ENCODE data around the gene HBA2. TPM values are rescaled to one million over a fixed set of nuclear protein-coding genes. Genes with fewer than 3 reads are reported as not detected.

Gene HBA2
- total RNA-seq, 4 donors from 2014 or later = 1.8 to 10.8 (median 7.0) TPM; not detected in 1

DNA sequence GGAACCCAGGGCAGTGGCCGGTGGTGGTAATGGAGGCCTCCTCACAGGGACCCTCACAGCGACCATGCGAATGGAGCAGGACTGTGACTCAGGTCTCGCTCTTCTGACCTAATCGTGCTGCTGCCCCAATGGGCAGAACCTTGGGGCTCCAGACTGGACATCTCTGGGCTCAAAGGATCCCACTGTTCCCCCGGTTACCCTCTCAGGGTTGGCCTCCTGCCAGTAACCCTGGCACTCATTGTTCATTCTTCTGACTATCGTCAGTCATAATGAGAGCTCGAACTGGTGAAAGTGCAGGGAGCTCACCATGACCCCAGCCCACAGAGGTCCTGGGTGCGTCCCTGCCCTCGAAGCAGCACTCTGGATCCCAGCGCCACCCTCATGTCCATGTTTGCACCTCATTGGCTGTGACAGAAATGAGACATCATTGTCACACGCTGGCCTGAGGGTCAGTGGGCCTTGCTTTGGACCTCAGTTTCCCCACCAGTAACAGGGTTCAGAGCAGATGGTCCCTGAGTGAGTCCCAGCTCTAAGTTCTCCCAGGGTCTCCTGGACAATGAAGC is 30.2 kb upstream of the HBA2 start:
- Histone ChIP-seq H3K36me3 (no peaks in the 10 kb centered on the region), H3K9me3 (no peaks in the 10 kb centered on the region), H3K27ac (no peak overlapping the region), H3K27me3 (peaks cover 12% of the 10 kb centered on the region), H3K4me1 (peaks cover 2 to 10% (median 7%) of the 10 kb centered on the region in 4 donors), H3K4me3 (no peak overlapping the region)
- intact Hi-C loops (cut with DNase I; ENCODE audit: low total_unique reads) = no loop called here
- no peak for DNase-seq
- no peak for TF ChIP-seq POLR2AphosphoS5 (IDR thresholded peaks at IDR 0.05)
- TF ChIP-seq POLR2A (IDR thresholded peaks at IDR 0.05) = no peak
- no peak for TF ChIP-seq EP300 (IDR thresholded peaks at IDR 0.05; ENCODE audit: low read depth)
- TF ChIP-seq, protein P1, sequence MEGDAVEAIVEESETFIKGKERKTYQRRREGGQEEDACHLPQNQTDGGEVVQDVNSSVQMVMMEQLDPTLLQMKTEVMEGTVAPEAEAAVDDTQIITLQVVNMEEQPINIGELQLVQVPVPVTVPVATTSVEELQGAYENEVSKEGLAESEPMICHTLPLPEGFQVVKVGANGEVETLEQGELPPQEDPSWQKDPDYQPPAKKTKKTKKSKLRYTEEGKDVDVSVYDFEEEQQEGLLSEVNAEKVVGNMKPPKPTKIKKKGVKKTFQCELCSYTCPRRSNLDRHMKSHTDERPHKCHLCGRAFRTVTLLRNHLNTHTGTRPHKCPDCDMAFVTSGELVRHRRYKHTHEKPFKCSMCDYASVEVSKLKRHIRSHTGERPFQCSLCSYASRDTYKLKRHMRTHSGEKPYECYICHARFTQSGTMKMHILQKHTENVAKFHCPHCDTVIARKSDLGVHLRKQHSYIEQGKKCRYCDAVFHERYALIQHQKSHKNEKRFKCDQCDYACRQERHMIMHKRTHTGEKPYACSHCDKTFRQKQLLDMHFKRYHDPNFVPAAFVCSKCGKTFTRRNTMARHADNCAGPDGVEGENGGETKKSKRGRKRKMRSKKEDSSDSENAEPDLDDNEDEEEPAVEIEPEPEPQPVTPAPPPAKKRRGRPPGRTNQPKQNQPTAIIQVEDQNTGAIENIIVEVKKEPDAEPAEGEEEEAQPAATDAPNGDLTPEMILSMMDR (IDR thresholded peaks at IDR 0.05) = no peak
- in situ Hi-C loops (cut with MboI; ENCODE audit: low pct_ligation_motif_present in 1 of 4, low pct_unique_long_range_greater_than_20kb in 1 of 4, low sequenced_read_pairs in 3 of 4) = no loop called here
- WGBS, 2 donors (ENCODE audit: low coverage in 1 of 2) = 79% methylated on average over 12 of the region's 12 CpGs; no CpG with 5 or more reads in 1 of the 2 donors

DNA sequence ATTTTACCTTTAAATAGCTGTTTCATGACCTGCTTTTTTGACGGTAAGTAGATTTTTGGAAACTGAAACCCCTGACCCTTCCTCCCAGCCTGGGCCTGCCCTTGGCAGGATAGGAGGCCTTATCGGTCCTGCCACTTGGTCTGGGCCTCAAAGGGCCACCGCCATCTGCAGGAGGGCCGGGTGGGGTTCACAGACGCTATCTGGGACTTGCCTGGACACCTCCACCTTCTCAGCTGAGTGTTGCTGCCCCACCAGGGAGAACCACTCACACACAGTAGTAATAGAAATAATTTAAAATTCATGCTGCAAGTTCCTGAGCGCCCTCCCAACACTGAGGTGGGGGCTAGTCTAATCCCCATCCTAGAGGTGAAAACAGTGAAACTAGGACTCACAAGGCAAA is 29.6 kb upstream of the HBA2 start:
- WGBS, 2 donors (ENCODE audit: low coverage in 1 of 2) = 60 to 79% methylated on average over 1 to 6 of the region's 6 CpGs
- Histone ChIP-seq H3K27me3 (peaks cover 12% of the 10 kb centered on the region), H3K27ac (no peak overlapping the region), H3K4me3 (no peak overlapping the region), H3K36me3 (no peaks in the 10 kb centered on the region), H3K9me3 (no peaks in the 10 kb centered on the region), H3K4me1 (peaks cover 0 to 6% (median 2%) of the 10 kb centered on the region in 4 donors)
- TF ChIP-seq EP300 (IDR thresholded peaks at IDR 0.05; ENCODE audit: low read depth) (no peak), POLR2A (IDR thresholded peaks at IDR 0.05) (no peak), POLR2AphosphoS5 (IDR thresholded peaks at IDR 0.05) (no peak)
- TF ChIP-seq, protein P1 (IDR thresholded peaks at IDR 0.05) = no peak
- no peak for DNase-seq
- in situ Hi-C loops (cut with MboI; ENCODE audit: low pct_ligation_motif_present in 1 of 4, low pct_unique_long_range_greater_than_20kb in 1 of 4, low sequenced_read_pairs in 3 of 4) = no loop called here
- intact Hi-C loops (cut with DNase I; ENCODE audit: low total_unique reads) = no loop called here

DNA sequence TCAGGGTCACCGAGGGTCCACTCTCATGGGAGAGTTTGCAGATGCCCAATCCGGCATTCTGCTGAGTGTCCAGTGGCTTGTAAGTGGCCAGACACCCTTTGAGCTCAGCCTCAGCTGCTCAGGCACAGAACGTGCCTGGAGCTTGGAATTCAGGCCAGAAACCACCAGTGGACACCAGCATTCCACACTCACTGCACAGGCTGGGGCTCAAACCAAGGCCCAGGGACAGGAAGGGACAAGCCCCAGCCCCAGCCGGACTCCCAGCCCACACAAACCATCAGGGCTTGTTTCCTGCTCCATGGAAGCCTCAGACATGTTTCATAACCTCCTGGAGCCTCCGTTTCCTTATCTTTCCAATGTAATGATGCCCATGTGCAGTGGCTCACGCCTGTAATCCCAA is 29.2 kb upstream of the HBA2 start:
- Histone ChIP-seq H3K27ac (no peak overlapping the region), H3K36me3 (no peaks in the 10 kb centered on the region), H3K4me3 (no peak overlapping the region), H3K4me1 (peaks cover 0 to 6% (median 2%) of the 10 kb centered on the region in 4 donors), H3K27me3 (peaks cover 13% of the 10 kb centered on the region), H3K9me3 (no peaks in the 10 kb centered on the region)
- no peak for TF ChIP-seq POLR2A (IDR thresholded peaks at IDR 0.05)
- no peak for TF ChIP-seq POLR2AphosphoS5 (IDR thresholded peaks at IDR 0.05)
- no peak for TF ChIP-seq EP300 (IDR thresholded peaks at IDR 0.05; ENCODE audit: low read depth)
- TF ChIP-seq, protein P1 (IDR thresholded peaks at IDR 0.05) = no peak
- intact Hi-C loops (cut with DNase I; ENCODE audit: low total_unique reads) = no loop called here
- in situ Hi-C loops (cut with MboI; ENCODE audit: low pct_ligation_motif_present in 1 of 4, low pct_unique_long_range_greater_than_20kb in 1 of 4, low sequenced_read_pairs in 3 of 4) = no loop called here
- WGBS, 2 donors (ENCODE audit: low coverage in 1 of 2) = 58 to 80% methylated on average over 1 to 6 of the region's 6 CpGs
- no peak for DNase-seq

DNA sequence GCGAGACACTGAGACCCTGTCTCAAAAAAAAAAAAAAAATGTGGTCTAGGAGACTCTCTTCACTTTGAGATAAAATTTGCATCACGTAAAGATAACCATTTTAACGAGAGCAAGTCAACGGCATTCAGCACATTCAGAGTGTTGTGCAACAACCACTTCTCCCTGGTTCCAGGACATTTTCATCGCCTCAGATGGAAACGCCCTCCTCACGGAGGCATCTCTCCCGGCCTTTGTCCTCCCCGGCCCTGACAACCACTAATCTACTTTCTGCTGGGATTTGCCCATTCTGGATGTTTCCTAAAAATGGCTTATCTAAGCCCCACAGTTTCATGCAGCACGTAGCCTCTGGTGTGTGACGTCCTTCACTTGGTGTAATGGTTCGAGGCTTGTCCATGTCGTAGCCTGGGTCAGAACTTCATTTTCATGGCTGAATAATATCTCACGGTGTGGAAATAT is 27.9 kb upstream of the HBA2 start:
- in situ Hi-C loops (cut with MboI; ENCODE audit: low pct_ligation_motif_present in 1 of 4, low pct_unique_long_range_greater_than_20kb in 1 of 4, low sequenced_read_pairs in 3 of 4) = no loop called here
- intact Hi-C loops (cut with DNase I; ENCODE audit: low total_unique reads) = loop anchor here (1.0 kb wide), 1 partner anchor 30 kb away; no protein-coding TSS in a partner anchor
- no peak for TF ChIP-seq POLR2A (IDR thresholded peaks at IDR 0.05)
- TF ChIP-seq POLR2AphosphoS5 (IDR thresholded peaks at IDR 0.05) = no peak
- TF ChIP-seq, protein P1 (IDR thresholded peaks at IDR 0.05) = no peak
- TF ChIP-seq EP300 (IDR thresholded peaks at IDR 0.05; ENCODE audit: low read depth) = no peak
- H3K4me1 ChIP-seq = no peaks in the 10 kb centered on the region
- peaks cover 24% of the 10 kb centered on the region for H3K27me3 ChIP-seq
- DNase-seq = no peak
- 74 to 75% methylated on average over 14 of the region's 14 CpGs for WGBS, 2 donors (ENCODE audit: low coverage in 1 of 2)
- no peaks in the 10 kb centered on the region for H3K9me3 ChIP-seq
- H3K4me3 ChIP-seq = no peak overlapping the region
- no peaks in the 10 kb centered on the region for H3K36me3 ChIP-seq
- no peak overlapping the region for H3K27ac ChIP-seq

Measured in transverse colon (tissue), 4 donors.